ENCODE measurements around the gene C2orf49.

C2orf49 gene

GRCh38 chr2:105339414-105339813 lies 2.1 kb downstream of the C2orf49 start:
- no peak overlapping the region for H2AFZ ChIP-seq (ENCODE audit: low read depth)
- peaks cover 29% of the 10 kb centered on the region for H3K4me1 ChIP-seq (ENCODE audit: low read depth, poor library complexity, severe bottlenecking)
- no peak overlapping the region for H3K4me3 ChIP-seq (IDR thresholded peaks at IDR 0.05; ENCODE audit: insufficient read depth, low read depth, low read length)
- no peaks in the 10 kb centered on the region for H3K27me3 ChIP-seq (ENCODE audit: insufficient read depth, low read depth)
- peaks cover 38% of the 10 kb centered on the region for H3K79me2 ChIP-seq (ENCODE audit: insufficient read depth, low read depth)
- peak overlapping the region; percentile 87; the same call in 1 of the 2 replicates for H3K4me2 ChIP-seq
- no peak overlapping the region for H3K9ac ChIP-seq
- H4K20me1 ChIP-seq (ENCODE audit: insufficient read depth): no peaks in the 10 kb centered on the region
- no peak overlapping the region for H3K27ac ChIP-seq
- peaks cover 6% of the 10 kb centered on the region; the same call in 1 of the 2 replicates for H3K36me3 ChIP-seq (ENCODE audit: insufficient read depth)
- TF ChIP-seq CTCF (conservative IDR thresholded peaks at IDR 0.05; ENCODE audit: low read depth, low read length): no peak

DNA sequence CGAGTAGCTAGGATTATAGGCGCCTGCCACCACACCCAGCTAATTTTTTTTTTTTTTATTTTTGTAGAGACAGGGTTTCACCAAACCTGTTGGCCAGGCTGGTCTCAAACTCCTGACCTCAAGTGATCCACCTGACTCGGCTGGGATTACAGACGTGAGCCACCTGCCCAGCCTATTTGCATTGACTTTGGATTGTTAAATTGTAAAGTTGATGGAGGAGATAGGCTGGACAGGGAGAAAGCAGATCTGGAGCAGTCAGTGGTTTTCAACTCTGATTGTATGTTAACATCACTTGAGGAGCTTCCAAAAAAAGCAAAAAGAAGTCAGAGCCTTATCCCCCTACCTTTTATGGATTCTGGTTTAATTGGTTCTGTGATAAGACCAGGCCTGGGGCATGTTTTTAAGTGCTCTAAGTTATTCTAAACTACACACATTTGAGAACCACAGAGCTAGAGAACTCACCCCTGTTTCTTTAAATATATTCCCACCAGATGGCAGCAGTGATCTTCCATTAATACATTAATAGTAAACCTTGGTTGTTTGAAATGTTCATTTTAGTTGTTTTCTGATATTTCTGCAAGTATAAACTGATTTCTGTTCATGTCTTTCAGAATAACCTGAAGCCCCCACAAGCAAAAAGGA lies 7.5 kb downstream of the C2orf49 start:
- no peaks in the 10 kb centered on the region for H3K27me3 ChIP-seq (ENCODE audit: insufficient read depth, low read depth)
- H3K4me1 ChIP-seq (ENCODE audit: low read depth, poor library complexity, severe bottlenecking): no peaks in the 10 kb centered on the region
- no peak overlapping the region for H3K4me2 ChIP-seq
- H3K79me2 ChIP-seq (ENCODE audit: insufficient read depth, low read depth): no peaks in the 10 kb centered on the region
- H3K9ac ChIP-seq: no peak overlapping the region
- H3K27ac ChIP-seq: no peak overlapping the region
- TF ChIP-seq CTCF (conservative IDR thresholded peaks at IDR 0.05; ENCODE audit: low read depth, low read length): peak; percentile 63
- H3K4me3 ChIP-seq (IDR thresholded peaks at IDR 0.05; ENCODE audit: insufficient read depth, low read depth, low read length): no peak overlapping the region
- no peaks in the 10 kb centered on the region for H4K20me1 ChIP-seq (ENCODE audit: insufficient read depth)
- no peak overlapping the region for H2AFZ ChIP-seq (ENCODE audit: low read depth)
- H3K36me3 ChIP-seq (ENCODE audit: insufficient read depth): peaks cover 6% of the 10 kb centered on the region; the same call in 1 of the 2 replicates

DNA sequence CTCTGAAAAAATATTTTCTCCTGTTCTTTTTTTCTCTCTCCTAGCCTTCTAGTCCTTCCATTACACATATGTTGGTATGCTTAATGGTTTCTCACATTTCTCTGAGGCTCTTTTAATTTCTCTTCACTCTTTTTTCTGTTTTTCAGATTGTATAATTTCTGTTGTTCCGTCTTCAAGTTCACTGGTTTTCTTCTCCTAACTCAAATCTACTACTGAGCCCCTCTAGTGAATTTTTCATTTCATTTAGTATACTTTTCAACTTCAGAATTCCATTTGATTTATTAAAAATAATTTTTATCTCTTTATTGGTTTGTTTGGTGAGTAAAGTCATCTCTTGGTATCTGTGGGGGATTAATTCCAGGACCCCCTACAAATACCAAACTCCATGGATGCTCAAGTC lies 19.8 kb downstream of the C2orf49 start:
- no peak for TF ChIP-seq CTCF (conservative IDR thresholded peaks at IDR 0.05; ENCODE audit: low read depth, low read length)
- no peak overlapping the region for H3K27ac ChIP-seq
- no peaks in the 10 kb centered on the region for H4K20me1 ChIP-seq (ENCODE audit: insufficient read depth)
- H3K27me3 ChIP-seq (ENCODE audit: insufficient read depth, low read depth): no peaks in the 10 kb centered on the region
- H3K79me2 ChIP-seq (ENCODE audit: insufficient read depth, low read depth): no peaks in the 10 kb centered on the region
- no peaks in the 10 kb centered on the region for H3K4me1 ChIP-seq (ENCODE audit: low read depth, poor library complexity, severe bottlenecking)
- H3K36me3 ChIP-seq (ENCODE audit: insufficient read depth): no peaks in the 10 kb centered on the region
- no peak overlapping the region for H3K9ac ChIP-seq
- H2AFZ ChIP-seq (ENCODE audit: low read depth): no peak overlapping the region
- H3K4me2 ChIP-seq: no peak overlapping the region
- no peak overlapping the region for H3K4me3 ChIP-seq (IDR thresholded peaks at IDR 0.05; ENCODE audit: insufficient read depth, low read depth, low read length)

DNA sequence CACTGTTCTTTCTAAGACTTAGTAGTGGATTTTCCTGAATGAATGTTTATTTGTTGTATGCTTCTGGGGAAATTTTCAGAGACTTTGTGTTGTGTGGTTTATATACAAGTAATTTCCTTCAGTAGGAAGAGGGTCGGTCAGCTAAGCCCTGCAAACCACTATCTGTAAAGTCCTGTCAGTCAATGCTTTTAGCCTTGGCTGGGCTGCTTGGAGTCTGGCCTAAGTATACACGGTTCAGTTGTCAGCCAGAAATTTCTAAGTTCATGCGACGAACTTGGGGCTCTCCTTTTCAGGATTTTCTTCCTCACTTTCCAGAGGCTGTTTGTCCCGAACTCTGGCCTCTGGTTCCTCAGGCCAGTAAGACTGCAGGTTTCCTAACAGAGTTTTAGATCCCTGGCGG lies 21.3 kb downstream of the C2orf49 start:
- Histone ChIP-seq H3K27ac (no peak overlapping the region), H3K4me2 (no peak overlapping the region), H3K79me2 (ENCODE audit: insufficient read depth, low read depth) (no peaks in the 10 kb centered on the region), H3K4me1 (ENCODE audit: low read depth, poor library complexity, severe bottlenecking) (no peaks in the 10 kb centered on the region), H3K27me3 (ENCODE audit: insufficient read depth, low read depth) (no peaks in the 10 kb centered on the region), H3K36me3 (ENCODE audit: insufficient read depth) (no peaks in the 10 kb centered on the region), H3K9ac (no peak overlapping the region), H3K4me3 (IDR thresholded peaks at IDR 0.05; ENCODE audit: insufficient read depth, low read depth, low read length) (no peak overlapping the region), H2AFZ (ENCODE audit: low read depth) (no peak overlapping the region), H4K20me1 (ENCODE audit: insufficient read depth) (no peaks in the 10 kb centered on the region)
- no peak for TF ChIP-seq CTCF (conservative IDR thresholded peaks at IDR 0.05; ENCODE audit: low read depth, low read length)

All from KMS-11 (cell line).